Fibroblast of skin of scalp (primary cell): ENCODE data around the gene TYW1.
"Not testable (repeated sequence)": the region's sequence is repeated elsewhere in the genome, so short reads cannot be mapped to it uniquely, and the experiment has no call there.

Source experiments
- DNase-seq: peaks from one replicate; pipeline ENCODE4 v3.0.0-alpha.2; 2013

TYW1 gene

GRCh38 chr7:67135617-67136486 lies 139.2 kb downstream of the TYW1 start:
- DNase-seq, result peak; percentile 5

GRCh38 chr7:67137489-67137888 lies 140.9 kb downstream of the TYW1 start:
- DNase-seq, result peak; percentile 25

GRCh38 chr7:67139876-67140275 lies 143.2 kb downstream of the TYW1 start:
- DNase-seq, result not testable (repeated sequence)

GRCh38 chr7:67141001-67141400 lies 144.4 kb downstream of the TYW1 start:
- DNase-seq, result not testable (repeated sequence)

- DNase-seq, result not testable (repeated sequence)
Measured at GRCh38 chr7:67143091-67143786, 146.6 kb downstream of the TYW1 start.

GRCh38 chr7:67145581-67146193 lies 149.1 kb downstream of the TYW1 start:
- DNase-seq, result not testable (repeated sequence)

- not testable (repeated sequence) for DNase-seq
Measured at GRCh38 chr7:67149131-67149530, 152.5 kb downstream of the TYW1 start.

- DNase-seq, result not testable (repeated sequence)
Measured at GRCh38 chr7:67154374-67154773, 157.7 kb downstream of the TYW1 start.

- DNase-seq, result not testable (repeated sequence)
Measured at GRCh38 chr7:67156064-67156463, 159.4 kb downstream of the TYW1 start.

GRCh38 chr7:67163285-67163684 lies 166.7 kb downstream of the TYW1 start:
- not testable (repeated sequence) for DNase-seq

- DNase-seq, result not testable (repeated sequence)
Measured at GRCh38 chr7:67171151-67171550, 174.5 kb downstream of the TYW1 start.

GRCh38 chr7:67176730-67177129 lies 180.1 kb downstream of the TYW1 start:
- DNase-seq, result not testable (repeated sequence)

GRCh38 chr7:67178915-67179688 lies 182.5 kb downstream of the TYW1 start:
- DNase-seq, result not testable (repeated sequence)

- DNase-seq, result not testable (repeated sequence)
Measured at GRCh38 chr7:67182956-67183750, 186.5 kb downstream of the TYW1 start.

- not testable (repeated sequence) for DNase-seq
Measured at GRCh38 chr7:67184912-67185659, 188.5 kb downstream of the TYW1 start.

- DNase-seq, result not testable (repeated sequence)
Measured at GRCh38 chr7:67185660-67186129, 189.1 kb downstream of the TYW1 start.

GRCh38 chr7:67189160-67189559 lies 192.5 kb downstream of the TYW1 start:
- not testable (repeated sequence) for DNase-seq

GRCh38 chr7:67189801-67190465 lies 193.3 kb downstream of the TYW1 start:
- DNase-seq, result not testable (repeated sequence)

GRCh38 chr7:67191002-67191720 lies 194.5 kb downstream of the TYW1 start:
- DNase-seq, result not testable (repeated sequence)
